Osteocyte (in vitro differentiated cells): ENCODE data around the gene PCYOX1L. TPM values are rescaled to one million over a fixed set of nuclear protein-coding genes. Genes with fewer than 3 reads are reported as not detected.
"Not testable (repeated sequence)": the region's sequence is repeated elsewhere in the genome, so short reads cannot be mapped to it uniquely, and the experiment has no call there.

Experiments
- DNase-seq: peaks from one replicate; pipeline ENCODE4 v3.0.0; 2021; ENCODE audit warnings: mixed read lengths; ENCODE audit not compliant: unreplicated experiment; ENCODE audit errors: extremely low spot score
- H3K27ac Mint-ChIP-seq: one replicate; pipeline ENCODE4 v1.8.0; 2021; ENCODE audit warnings: mild to moderate bottlenecking, mixed read lengths; ENCODE audit not compliant: unreplicated experiment
- H3K27me3 Mint-ChIP-seq: one replicate; pipeline ENCODE4 v1.8.0; 2021; ENCODE audit warnings: mixed read lengths; ENCODE audit not compliant: unreplicated experiment
- H3K36me3 Mint-ChIP-seq: one replicate; pipeline ENCODE4 v1.8.0; 2021; ENCODE audit warnings: mixed read lengths; ENCODE audit not compliant: unreplicated experiment
- H3K4me1 Mint-ChIP-seq: one replicate; pipeline ENCODE4 v1.8.0; 2021; ENCODE audit warnings: mixed read lengths; ENCODE audit not compliant: unreplicated experiment
- H3K4me3 Mint-ChIP-seq: one replicate; pipeline ENCODE4 v1.8.0; 2021; ENCODE audit warnings: mild to moderate bottlenecking, moderate library complexity, mixed read lengths; ENCODE audit not compliant: unreplicated experiment
- H3K9me3 Mint-ChIP-seq: one replicate; pipeline ENCODE4 v1.8.0; 2021; ENCODE audit warnings: mixed read lengths; ENCODE audit not compliant: unreplicated experiment
- CTCF ChIP-seq: fragments of 200-600 bp; sonication (generic); IDR thresholded peaks from 2 replicates; pipeline ENCODE4 v1.5.0; 2021; ENCODE audit warnings: antibody characterized with exemption, mild to moderate bottlenecking, moderate library complexity
- total RNA-seq: library from RNA; stranded (reverse); gene quantifications from 2 replicates; pipeline ENCODE4 v1.2.1, GENCODE V29; 2021

PCYOX1L gene
- total RNA-seq, 1 donor from 2014 or later, result 7.7 TPM

- Mint-ChIP-seq H3K4me3 (no peak overlapping the region), H3K36me3 (no peaks in the 10 kb centered on the region), H3K27ac (peak overlapping the region; percentile 91), H3K4me1 (peaks cover 49% of the 10 kb centered on the region), H3K27me3 (no peaks in the 10 kb centered on the region), H3K9me3 (peaks cover 3% of the 10 kb centered on the region)
- no peak for DNase-seq
- no peak for TF ChIP-seq CTCF
Observed at GRCh38 chr5:149388498-149389190, 30.8 kb downstream of the PCYOX1L start.

- H3K9me3 Mint-ChIP-seq, result peaks cover 3% of the 10 kb centered on the region
- H3K27me3 Mint-ChIP-seq, result no peaks in the 10 kb centered on the region
- DNase-seq, result no peak
- peak overlapping the region; percentile 18 for H3K27ac Mint-ChIP-seq
- no peak overlapping the region for H3K4me3 Mint-ChIP-seq
- H3K4me1 Mint-ChIP-seq, result peaks cover 40% of the 10 kb centered on the region
- TF ChIP-seq CTCF, result no peak
- H3K36me3 Mint-ChIP-seq, result no peaks in the 10 kb centered on the region
Observed at GRCh38 chr5:149389552-149390495, 32.0 kb downstream of the PCYOX1L start.

GRCh38 chr5:149391076-149391475 is 33.2 kb downstream of the PCYOX1L start:
- not testable (repeated sequence) for DNase-seq, H3K4me3 Mint-ChIP-seq, H3K36me3 Mint-ChIP-seq, H3K9me3 Mint-ChIP-seq, H3K27me3 Mint-ChIP-seq, H3K27ac Mint-ChIP-seq
- H3K4me1 Mint-ChIP-seq, result peaks cover 31% of the 10 kb centered on the region

- H3K4me1 Mint-ChIP-seq, result peaks cover 26% of the 10 kb centered on the region
- no peak for DNase-seq
- H3K27ac Mint-ChIP-seq, result no peak overlapping the region
- no peak for TF ChIP-seq CTCF
- H3K36me3 Mint-ChIP-seq, result no peaks in the 10 kb centered on the region
- H3K27me3 Mint-ChIP-seq, result no peaks in the 10 kb centered on the region
- H3K9me3 Mint-ChIP-seq, result peaks cover 3% of the 10 kb centered on the region
- H3K4me3 Mint-ChIP-seq, result no peak overlapping the region
Observed at GRCh38 chr5:149391524-149391923, 33.7 kb downstream of the PCYOX1L start.

GRCh38 chr5:149392718-149393117 is 34.9 kb downstream of the PCYOX1L start:
- no peaks in the 10 kb centered on the region for H3K27me3 Mint-ChIP-seq
- H3K36me3 Mint-ChIP-seq, result no peaks in the 10 kb centered on the region
- TF ChIP-seq CTCF, result no peak
- H3K9me3 Mint-ChIP-seq, result peaks cover 3% of the 10 kb centered on the region
- H3K4me1 Mint-ChIP-seq, result peaks cover 21% of the 10 kb centered on the region
- H3K4me3 Mint-ChIP-seq, result no peak overlapping the region
- no peak for DNase-seq
- H3K27ac Mint-ChIP-seq, result no peak overlapping the region

GRCh38 chr5:149394996-149395395 is 37.1 kb downstream of the PCYOX1L start:
- not testable (repeated sequence) for H3K27me3 Mint-ChIP-seq, H3K4me3 Mint-ChIP-seq, H3K36me3 Mint-ChIP-seq, H3K27ac Mint-ChIP-seq, H3K9me3 Mint-ChIP-seq, DNase-seq
- peaks cover 15% of the 10 kb centered on the region for H3K4me1 Mint-ChIP-seq
